H9 (cell line): ENCODE data around the gene DNMT3L. TPM values are rescaled to one million over a fixed set of nuclear protein-coding genes. Genes with fewer than 3 reads are reported as not detected.
"Not testable (repeated sequence)": the region's sequence is repeated elsewhere in the genome, so short reads cannot be mapped to it uniquely, and the experiment has no call there.

ENCODE experiments used
- DNase-seq: peaks from one replicate; pipeline ENCODE4 v3.0.0-alpha.2; 2017
- H2AFZ ChIP-seq: one replicate; pipeline ENCODE4 v1.6.1; 2013; ENCODE audit warnings: mild to moderate bottlenecking, low read length, control low read depth, moderate library complexity
- H2AK5ac ChIP-seq: 2 replicates; pipeline ENCODE4 v1.6.1; 2013; ENCODE audit warnings: low read length, control low read depth, mixed read lengths; ENCODE audit not compliant: insufficient read length
- H2BK120ac ChIP-seq: one replicate; pipeline ENCODE4 v1.6.1; 2013; ENCODE audit warnings: low read depth, mild to moderate bottlenecking, low read length, control low read depth, inconsistent platforms; ENCODE audit not compliant: poor library complexity, severe bottlenecking
- H2BK12ac ChIP-seq: 2 replicates; pipeline ENCODE4 v1.6.1; 2013; ENCODE audit warnings: low read length, control low read depth, mixed read lengths, low read depth; ENCODE audit not compliant: insufficient read length
- H2BK15ac ChIP-seq: 2 replicates; pipeline ENCODE4 v1.6.1; 2013; ENCODE audit warnings: low read depth, low read length, control low read depth
- H2BK20ac ChIP-seq: one replicate; pipeline ENCODE4 v1.6.1; 2013; ENCODE audit warnings: low read depth, mild to moderate bottlenecking, low read length, control low read depth, inconsistent platforms; ENCODE audit not compliant: poor library complexity, severe bottlenecking
- H2BK5ac ChIP-seq: 2 replicates; pipeline ENCODE4 v1.6.1; 2013; ENCODE audit warnings: low read length, control low read depth, mixed read lengths; ENCODE audit not compliant: insufficient read length
- H3K14ac ChIP-seq: 2 replicates; pipeline ENCODE4 v1.6.1; 2013; ENCODE audit warnings: low read length, control low read depth; ENCODE audit not compliant: insufficient read depth
- H3K18ac ChIP-seq: 2 replicates; pipeline ENCODE4 v1.6.1; 2013; ENCODE audit warnings: low read depth, mild to moderate bottlenecking, mixed read lengths, low read length, control low read depth; ENCODE audit not compliant: insufficient read length
- H3K23ac ChIP-seq: 2 replicates; pipeline ENCODE4 v1.6.1; 2013; ENCODE audit warnings: low read length, control low read depth, mixed read lengths, low read depth; ENCODE audit not compliant: insufficient read length
- H3K23me2 ChIP-seq: 2 replicates; pipeline ENCODE4 v1.6.1; 2013; ENCODE audit warnings: low read depth, mild to moderate bottlenecking, mixed read lengths, low read length, control low read depth; ENCODE audit not compliant: insufficient read length, poor library complexity, severe bottlenecking
- H3K27ac ChIP-seq: 2 replicates; pipeline ENCODE4 v1.5.1; 2013; ENCODE audit warnings: low read length, control low read depth, mixed read lengths, low read depth; ENCODE audit not compliant: insufficient read length
- H3K27me3 ChIP-seq: 2 replicates; pipeline ENCODE4 v1.6.1; 2013; ENCODE audit warnings: low read length, control low read depth, inconsistent platforms; ENCODE audit not compliant: insufficient read depth
- H3K4ac ChIP-seq: 2 replicates; pipeline ENCODE4 v1.6.1; 2013; ENCODE audit warnings: low read depth, mild to moderate bottlenecking, control low read depth, inconsistent platforms, low read length, moderate library complexity
- H3K4me1 ChIP-seq: 2 replicates; pipeline ENCODE4 v1.6.1; 2013; ENCODE audit warnings: low read length, control low read depth, inconsistent platforms; ENCODE audit not compliant: insufficient read depth
- H3K4me2 ChIP-seq: 2 replicates; pipeline ENCODE4 v1.6.1; 2013; ENCODE audit warnings: low read length, control low read depth, mixed read lengths; ENCODE audit not compliant: insufficient read length, insufficient read depth
- H3K56ac ChIP-seq: 2 replicates; pipeline ENCODE4 v1.6.1; 2013; ENCODE audit warnings: low read depth, mild to moderate bottlenecking, mixed read lengths, low read length, control low read depth; ENCODE audit not compliant: insufficient read length
- H3K79me1 ChIP-seq: 2 replicates; pipeline ENCODE4 v1.6.1; 2013; ENCODE audit warnings: low read depth, mild to moderate bottlenecking, moderate library complexity, low read length, control low read depth, inconsistent platforms; ENCODE audit not compliant: insufficient read depth, poor library complexity, severe bottlenecking
- H3K79me2 ChIP-seq: 2 replicates; pipeline ENCODE4 v1.6.1; 2013; ENCODE audit warnings: low read length, control low read depth, inconsistent platforms; ENCODE audit not compliant: insufficient read depth
- H3K9ac ChIP-seq: 2 replicates; pipeline ENCODE4 v1.6.1; 2013; ENCODE audit warnings: low read length, control low read depth, mixed read lengths; ENCODE audit not compliant: insufficient read length; ENCODE audit errors: extremely low read depth
- H3K9me3 ChIP-seq: one replicate; pipeline ENCODE4 v1.6.1; 2013; ENCODE audit warnings: low read depth, low read length, inconsistent platforms; ENCODE audit not compliant: control insufficient read depth
- H3T11ph ChIP-seq: one replicate; pipeline ENCODE4 v1.6.1; 2013; ENCODE audit warnings: mild to moderate bottlenecking, low read length, control low read depth, inconsistent platforms
- H4K20me1 ChIP-seq: one replicate; pipeline ENCODE4 v1.6.1; 2013; ENCODE audit not compliant: control insufficient read depth, insufficient read length, insufficient read depth
- H4K5ac ChIP-seq: 2 replicates; pipeline ENCODE4 v1.6.1; 2013; ENCODE audit warnings: low read depth, mild to moderate bottlenecking, mixed read lengths, low read length, control low read depth; ENCODE audit not compliant: insufficient read length
- H4K8ac ChIP-seq: replicated peaks from 2 replicates; pipeline ENCODE4 v1.6.1; 2013; ENCODE audit warnings: low read length, control low read depth, mixed read lengths, low read depth; ENCODE audit not compliant: insufficient read length
- H4K91ac ChIP-seq: 2 replicates; pipeline ENCODE4 v1.6.1; 2013; ENCODE audit warnings: low read depth, mild to moderate bottlenecking, moderate library complexity, mixed read lengths, low read length, control low read depth; ENCODE audit not compliant: insufficient read length
- H3K27ac Mint-ChIP-seq, 3 experiments: 2 replicates in 2 of 3; 3 replicates in 1 of 3; pipeline ENCODE4 v1.8.0; 2020 to 2021; ENCODE audit warnings: mixed read lengths in 3 of 3, mild to moderate bottlenecking in 1 of 3, moderate library complexity in 1 of 3
- H3K27me3 Mint-ChIP-seq: 2 replicates; pipeline ENCODE4 v1.8.0; 2021; ENCODE audit warnings: low read depth, mild to moderate bottlenecking, moderate library complexity, mixed read lengths
- H3K36me3 Mint-ChIP-seq, 3 experiments: 2 replicates in 2 of 3; 3 replicates in 1 of 3; pipeline ENCODE4 v1.8.0; 2020 to 2021; ENCODE audit warnings: low read depth in 3 of 3, mixed read lengths in 3 of 3; ENCODE audit not compliant: insufficient read depth in 1 of 3
- H3K4me1 Mint-ChIP-seq, 2 experiments: 2 replicates each; pipeline ENCODE4 v1.8.0; 2020; ENCODE audit warnings: mixed read lengths in 2 of 2
- H3K4me3 Mint-ChIP-seq, 2 experiments: 2 replicates in 1 of 2; 3 replicates in 1 of 2; pipeline ENCODE4 v1.8.0; 2020 to 2021; ENCODE audit warnings: mild to moderate bottlenecking in 2 of 2, mixed read lengths in 2 of 2, moderate library complexity in 1 of 2
- H3K9me3 Mint-ChIP-seq, 2 experiments: 2 replicates in 1 of 2; 3 replicates in 1 of 2; pipeline ENCODE4 v1.8.0; 2020; ENCODE audit warnings: mild to moderate bottlenecking in 2 of 2, mixed read lengths in 2 of 2, moderate library complexity in 1 of 2
- WGBS: extraction: QIAGEN DNeasy Blood & Tissue Kit; methylation state at CpG from one replicate; pipeline ENCODE4 v1.1.7; 2013; ENCODE audit warnings: missing lambda C conversion rate, low lambda C conversion rate, mixed read lengths; ENCODE audit not compliant: insufficient read length; ENCODE audit errors: extremely low coverage; 5-methylcytosine and 5-hydroxymethylcytosine counted together
- total RNA-seq: library from RNA; stranded (reverse); gene quantifications from 2 replicates; pipeline ENCODE4 v1.2.1, GENCODE V29; 2021

The DNMT3L gene
- total RNA-seq, 1 experiment from 2014 or later, result 0.77 TPM

DNA sequence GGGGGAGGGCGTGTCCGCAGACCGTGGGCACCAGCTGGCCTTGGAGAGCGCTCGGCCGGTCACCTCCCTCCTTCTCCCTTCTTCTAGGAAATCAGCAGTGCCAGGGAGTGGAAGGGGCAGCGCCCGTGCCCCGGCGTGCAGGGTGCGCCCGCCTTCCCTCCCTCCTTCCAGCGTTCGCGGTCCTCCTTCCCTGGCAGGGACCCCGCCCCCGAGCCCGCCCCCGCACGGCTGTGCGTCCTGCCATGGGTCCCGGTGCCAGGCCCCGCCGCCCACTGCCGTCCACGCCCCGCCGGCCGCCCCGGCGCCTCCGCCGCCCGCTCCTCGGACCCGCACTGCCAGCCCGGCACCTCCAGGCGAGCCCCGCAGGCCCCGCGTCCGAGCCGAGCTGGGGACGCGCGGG lies 21.3 kb downstream of the DNMT3L start:
- H4K8ac ChIP-seq, H3T11ph ChIP-seq, H3K4me1 ChIP-seq, H3K4me2 ChIP-seq, H3K79me2 ChIP-seq, H3K4me3 Mint-ChIP-seq, H2AFZ ChIP-seq, H2BK120ac ChIP-seq, H2AK5ac ChIP-seq, H3K27me3 Mint-ChIP-seq, DNase-seq, H4K20me1 ChIP-seq, H4K91ac ChIP-seq, H2BK5ac ChIP-seq, H3K9me3 ChIP-seq, H3K27me3 ChIP-seq, H2BK20ac ChIP-seq, H3K14ac ChIP-seq, H2BK12ac ChIP-seq, H3K9me3 Mint-ChIP-seq, H3K79me1 ChIP-seq, H4K5ac ChIP-seq, H3K4ac ChIP-seq, H3K56ac ChIP-seq, H3K27ac ChIP-seq, H3K27ac Mint-ChIP-seq, H3K9ac ChIP-seq, H3K4me1 Mint-ChIP-seq, H3K23me2 ChIP-seq, H3K18ac ChIP-seq, H3K23ac ChIP-seq, H3K36me3 Mint-ChIP-seq, H2BK15ac ChIP-seq: not testable (repeated sequence)
- no CpG with 5 or more reads among the region's 46 CpGs for WGBS

DNA sequence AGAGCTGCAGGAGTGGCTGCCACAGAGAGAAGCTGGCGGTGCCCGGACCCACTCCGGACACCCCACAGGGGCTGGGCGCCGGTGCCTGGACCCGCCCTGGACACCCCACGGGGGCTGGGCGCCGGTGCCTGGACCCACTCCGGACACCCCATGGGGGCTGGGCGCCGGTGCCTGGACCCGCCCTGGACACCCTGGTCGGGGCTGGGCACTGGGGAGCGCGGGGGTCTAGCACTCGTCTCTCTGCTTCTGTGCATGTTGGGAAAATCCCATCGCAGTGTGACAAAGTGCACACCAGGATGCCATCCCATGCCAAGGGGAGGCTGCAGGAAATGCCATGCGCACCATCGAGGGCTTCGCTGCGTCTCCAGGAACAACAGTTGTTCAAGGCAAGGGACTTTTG lies 32.1 kb downstream of the DNMT3L start:
- H4K20me1 ChIP-seq, H3K14ac ChIP-seq, H3K23me2 ChIP-seq, H2BK15ac ChIP-seq, H3K4me1 Mint-ChIP-seq, H4K91ac ChIP-seq, H2AK5ac ChIP-seq, H3K79me2 ChIP-seq, H3K4ac ChIP-seq, H2AFZ ChIP-seq, H3K4me1 ChIP-seq, H3K79me1 ChIP-seq, H3K9ac ChIP-seq, H3K56ac ChIP-seq, H3K4me2 ChIP-seq, H3K27me3 Mint-ChIP-seq, DNase-seq, H2BK20ac ChIP-seq, H2BK120ac ChIP-seq, H3K9me3 Mint-ChIP-seq, H2BK12ac ChIP-seq, H2BK5ac ChIP-seq, H3K23ac ChIP-seq, H4K5ac ChIP-seq, H3K27ac ChIP-seq, H3K27ac Mint-ChIP-seq, H3K27me3 ChIP-seq, H3K36me3 Mint-ChIP-seq, H3K18ac ChIP-seq, H4K8ac ChIP-seq, H3K4me3 Mint-ChIP-seq, H3K9me3 ChIP-seq, H3T11ph ChIP-seq: not testable (repeated sequence)
- WGBS, result no CpG with 5 or more reads among the region's 22 CpGs
